HG03521 (cell line): ENCODE measurements around the gene PCDHGC5.

Experiments
- ATAC-seq: cut with Tn5 transposase; IDR thresholded peaks from one replicate; pipeline ENCODE4 v1.9.1; 2021; ENCODE audit warnings: mild to moderate bottlenecking, moderate library complexity; ENCODE audit not compliant: unreplicated experiment

Gene PCDHGC5

DNA sequence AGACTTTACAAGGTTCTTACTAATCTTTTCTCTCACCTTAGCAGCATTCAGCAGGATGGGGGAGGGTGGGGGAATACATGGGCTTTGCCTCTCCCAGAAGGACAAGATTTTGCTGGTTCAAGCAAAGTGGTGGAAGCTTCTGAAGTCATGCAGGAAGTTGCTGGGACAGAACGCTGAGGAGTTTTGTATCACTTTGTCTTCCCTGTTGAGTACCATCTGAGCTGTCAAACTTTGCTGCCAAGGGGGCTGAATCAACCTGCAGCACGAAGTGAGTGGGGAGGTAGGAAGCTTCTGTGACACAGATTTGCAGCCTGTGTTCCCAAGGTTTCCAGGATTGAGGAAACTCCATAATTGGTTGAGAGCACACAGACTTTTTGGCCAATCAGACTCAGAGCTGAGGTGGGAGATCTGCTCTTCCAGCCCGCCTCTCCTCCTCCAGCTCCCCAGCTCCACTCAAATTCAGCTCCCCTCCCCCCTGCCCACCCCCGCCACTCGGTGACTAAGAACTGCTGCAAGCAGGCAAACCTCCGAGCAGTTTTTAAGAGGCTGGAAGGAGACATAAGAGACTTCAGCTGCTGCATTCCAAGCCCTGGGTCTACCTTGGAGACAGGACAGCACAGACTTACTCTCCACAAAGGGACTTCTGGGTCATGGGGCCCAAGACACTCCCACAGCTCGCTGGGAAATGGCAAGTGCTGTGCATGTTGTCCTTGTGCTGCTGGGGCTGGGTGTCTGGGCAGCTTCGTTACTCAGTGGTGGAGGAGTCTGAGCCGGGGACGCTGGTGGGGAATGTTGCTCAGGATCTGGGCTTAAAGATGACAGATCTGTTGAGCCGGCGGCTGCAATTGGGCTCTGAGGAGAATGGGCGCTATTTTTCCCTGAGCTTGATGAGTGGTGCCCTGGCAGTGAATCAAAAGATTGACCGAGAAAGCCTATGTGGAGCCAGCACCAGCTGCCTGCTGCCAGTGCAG is at the start of gene PCDHGC5:
TSS of gene PCDHGC5 (plus strand) at position 491 of the 971 bp plus-strand sequence. CDS start at position 651, 160 bp downstream.
- ATAC-seq = no peak

DNA sequence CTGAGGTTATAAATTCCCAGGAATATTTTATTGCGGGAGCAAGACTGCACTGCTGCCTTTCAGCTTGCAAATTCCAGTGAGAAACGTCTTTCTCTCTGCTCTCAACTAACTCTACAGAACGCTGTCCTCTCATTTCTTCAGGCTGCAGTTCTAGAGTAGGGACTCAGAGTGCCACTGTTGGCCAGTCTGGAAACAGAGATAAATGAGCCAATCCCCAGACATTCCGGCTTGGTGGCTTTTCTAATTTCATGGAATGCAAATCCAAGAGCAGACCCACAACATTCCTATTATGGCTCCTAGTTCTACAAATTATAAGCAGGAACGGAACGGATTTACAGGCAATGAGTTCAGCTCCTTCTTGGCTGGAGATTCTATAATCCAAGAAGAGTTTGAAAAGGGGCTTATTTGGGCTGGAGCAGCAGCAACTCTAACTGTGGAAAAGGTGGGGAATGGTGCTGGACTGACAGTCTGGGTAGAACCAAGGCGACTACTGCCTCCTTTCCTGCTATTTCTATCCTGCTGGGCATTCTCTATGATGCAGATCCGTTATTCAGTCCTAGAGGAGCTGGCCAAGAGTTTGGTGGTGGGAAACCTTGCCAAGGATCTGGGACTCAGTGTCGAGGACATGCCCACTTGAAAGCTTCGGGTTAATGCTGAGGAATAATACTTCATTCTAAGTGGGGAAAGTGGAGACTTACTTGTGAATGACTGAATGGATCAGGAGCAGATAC is 49.3 kb upstream of the PCDHGC5 start:
- ATAC-seq = no peak

DNA sequence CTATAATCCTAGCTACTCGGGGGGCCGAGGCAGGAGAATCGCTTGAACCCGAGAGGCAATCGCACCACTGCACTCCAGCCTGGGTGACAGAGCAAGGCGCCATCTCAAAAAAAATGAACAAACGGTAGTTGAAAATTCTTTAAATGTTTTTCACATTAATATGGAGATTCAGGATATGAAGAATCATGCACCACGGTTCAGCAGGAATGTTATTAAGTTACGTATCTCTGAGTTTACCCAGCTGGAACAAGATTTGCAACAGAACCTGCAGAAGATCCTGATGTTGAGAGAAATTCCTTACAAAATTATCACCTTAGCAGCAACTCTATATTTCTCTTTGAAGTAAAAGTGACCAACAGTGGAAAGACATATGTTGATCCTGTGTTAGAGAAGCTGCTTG is 48.5 kb upstream of the PCDHGC5 start:
- ATAC-seq = no peak

DNA sequence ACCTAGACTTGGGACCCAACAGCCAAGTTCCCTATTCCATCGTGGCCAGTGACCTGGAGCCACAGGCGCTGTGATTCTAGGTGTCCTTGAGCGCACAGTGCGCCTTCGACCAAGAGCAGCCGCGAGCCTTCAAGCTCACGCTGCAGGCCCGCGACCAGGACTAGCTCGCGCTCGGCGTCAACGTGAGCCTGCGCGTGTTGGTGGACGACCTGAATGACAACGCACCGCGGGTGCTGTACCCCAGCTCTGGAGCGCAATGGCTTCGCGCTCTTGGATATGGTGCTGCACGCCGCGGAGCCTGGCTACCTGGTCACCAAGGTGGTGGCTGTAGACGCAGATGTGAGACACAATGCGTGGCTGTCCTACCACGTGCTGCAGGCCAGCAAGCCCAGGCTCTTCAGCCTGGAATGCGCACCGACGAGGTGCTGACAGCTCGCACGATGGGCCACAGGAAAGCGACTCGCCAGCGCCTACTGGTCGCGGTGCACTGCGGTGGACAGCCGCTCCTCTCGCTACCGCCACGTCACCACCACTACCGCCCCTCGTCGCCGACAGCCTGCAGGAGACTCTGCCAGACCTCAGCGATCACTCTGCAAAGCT is 47.2 kb upstream of the PCDHGC5 start:
- no peak for ATAC-seq

DNA sequence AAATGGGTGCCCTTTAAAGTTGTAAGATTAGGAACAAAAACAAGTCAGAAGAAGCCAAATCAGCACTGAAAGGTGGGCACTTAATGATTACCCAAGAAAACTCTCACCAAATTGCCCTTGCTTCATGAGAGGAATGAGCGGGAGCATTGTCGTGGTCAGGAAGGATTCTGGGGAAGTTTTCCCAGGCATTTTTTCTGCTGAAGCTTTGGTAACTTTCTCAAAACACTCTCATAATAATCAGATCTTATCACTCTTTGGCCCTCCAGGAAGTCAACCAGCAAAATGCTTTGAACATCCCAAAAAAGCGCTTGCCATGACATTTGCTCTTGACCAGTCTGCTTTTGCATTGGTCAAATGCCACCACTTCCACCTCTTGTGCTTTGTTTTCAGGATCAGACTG is 23.5 kb upstream of the PCDHGC5 start:
- ATAC-seq = no peak

DNA sequence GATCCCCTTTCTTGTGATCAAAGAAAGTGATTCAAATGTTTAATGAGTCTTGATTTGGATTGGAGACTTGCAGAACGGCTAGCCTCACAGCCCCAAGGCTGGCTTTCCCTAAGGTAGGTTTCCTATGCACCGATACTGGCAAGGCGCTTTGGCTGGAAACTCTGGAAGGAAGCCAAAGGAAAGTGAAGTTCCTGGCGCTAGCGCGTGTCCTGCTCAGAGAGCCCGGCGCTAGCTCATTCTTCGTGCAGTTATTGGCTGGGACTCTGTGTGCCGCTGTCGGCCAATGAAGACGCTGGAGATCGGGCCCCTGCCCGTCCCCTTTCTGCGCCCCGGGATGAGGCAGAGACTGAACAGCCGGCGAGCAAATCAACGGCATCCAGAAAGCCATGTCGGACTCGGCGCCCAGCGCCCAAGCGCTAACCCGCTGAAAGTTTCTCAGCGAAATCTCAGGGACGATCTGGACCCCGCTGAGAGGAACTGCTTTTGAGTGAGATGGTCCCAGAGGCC is 13.2 kb upstream of the PCDHGC5 start, which contains the start of gene PCDHGC3:
TSS of gene PCDHGC3 (plus strand) at position 342 of the 507 bp plus-strand sequence. CDS start at position 493, 151 bp downstream.
- ATAC-seq = peak; percentile 96

DNA sequence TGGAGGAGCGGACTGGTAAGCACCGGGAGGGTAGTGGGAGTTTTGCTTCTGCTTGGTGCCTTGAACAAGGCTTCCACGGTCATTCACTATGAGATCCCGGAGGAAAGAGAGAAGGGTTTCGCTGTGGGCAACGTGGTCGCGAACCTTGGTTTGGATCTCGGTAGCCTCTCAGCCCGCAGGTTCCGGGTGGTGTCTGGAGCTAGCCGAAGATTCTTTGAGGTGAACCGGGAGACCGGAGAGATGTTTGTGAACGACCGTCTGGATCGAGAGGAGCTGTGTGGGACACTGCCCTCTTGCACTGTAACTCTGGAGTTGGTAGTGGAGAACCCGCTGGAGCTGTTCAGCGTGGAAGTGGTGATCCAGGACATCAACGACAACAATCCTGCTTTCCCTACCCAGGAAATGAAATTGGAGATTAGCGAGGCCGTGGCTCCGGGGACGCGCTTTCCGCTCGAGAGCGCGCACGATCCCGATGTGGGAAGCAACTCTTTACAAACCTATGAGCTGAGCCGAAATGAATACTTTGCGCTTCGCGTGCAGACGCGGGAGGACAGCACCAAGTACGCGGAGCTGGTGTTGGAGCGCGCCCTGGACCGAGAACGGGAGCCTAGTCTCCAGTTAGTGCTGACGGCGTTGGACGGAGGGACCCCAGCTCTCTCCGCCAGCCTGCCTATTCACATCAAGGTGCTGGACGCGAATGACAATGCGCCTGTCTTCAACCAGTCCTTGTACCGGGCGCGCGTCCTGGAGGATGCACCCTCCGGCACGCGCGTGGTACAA is 12.6 kb upstream of the PCDHGC5 start:
- ATAC-seq = peak; percentile 8

DNA sequence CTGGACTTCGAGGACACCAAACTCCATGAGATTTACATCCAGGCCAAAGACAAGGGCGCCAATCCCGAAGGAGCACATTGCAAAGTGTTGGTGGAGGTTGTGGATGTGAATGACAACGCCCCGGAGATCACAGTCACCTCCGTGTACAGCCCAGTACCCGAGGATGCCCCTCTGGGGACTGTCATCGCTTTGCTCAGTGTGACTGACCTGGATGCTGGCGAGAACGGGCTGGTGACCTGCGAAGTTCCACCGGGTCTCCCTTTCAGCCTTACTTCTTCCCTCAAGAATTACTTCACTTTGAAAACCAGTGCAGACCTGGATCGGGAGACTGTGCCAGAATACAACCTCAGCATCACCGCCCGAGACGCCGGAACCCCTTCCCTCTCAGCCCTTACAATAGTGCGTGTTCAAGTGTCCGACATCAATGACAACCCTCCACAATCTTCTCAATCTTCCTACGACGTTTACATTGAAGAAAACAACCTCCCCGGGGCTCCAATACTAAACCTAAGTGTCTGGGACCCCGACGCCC is 11.8 kb upstream of the PCDHGC5 start:
- no peak for ATAC-seq

DNA sequence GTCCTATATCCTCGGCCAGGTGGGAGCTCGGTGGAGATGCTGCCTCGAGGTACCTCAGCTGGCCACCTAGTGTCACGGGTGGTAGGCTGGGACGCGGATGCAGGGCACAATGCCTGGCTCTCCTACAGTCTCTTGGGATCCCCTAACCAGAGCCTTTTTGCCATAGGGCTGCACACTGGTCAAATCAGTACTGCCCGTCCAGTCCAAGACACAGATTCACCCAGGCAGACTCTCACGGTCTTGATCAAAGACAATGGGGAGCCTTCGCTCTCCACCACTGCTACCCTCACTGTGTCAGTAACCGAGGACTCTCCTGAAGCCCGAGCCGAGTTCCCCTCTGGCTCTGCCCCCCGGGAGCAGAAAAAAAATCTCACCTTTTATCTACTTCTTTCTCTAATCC is 11.1 kb upstream of the PCDHGC5 start:
- ATAC-seq = no peak

DNA sequence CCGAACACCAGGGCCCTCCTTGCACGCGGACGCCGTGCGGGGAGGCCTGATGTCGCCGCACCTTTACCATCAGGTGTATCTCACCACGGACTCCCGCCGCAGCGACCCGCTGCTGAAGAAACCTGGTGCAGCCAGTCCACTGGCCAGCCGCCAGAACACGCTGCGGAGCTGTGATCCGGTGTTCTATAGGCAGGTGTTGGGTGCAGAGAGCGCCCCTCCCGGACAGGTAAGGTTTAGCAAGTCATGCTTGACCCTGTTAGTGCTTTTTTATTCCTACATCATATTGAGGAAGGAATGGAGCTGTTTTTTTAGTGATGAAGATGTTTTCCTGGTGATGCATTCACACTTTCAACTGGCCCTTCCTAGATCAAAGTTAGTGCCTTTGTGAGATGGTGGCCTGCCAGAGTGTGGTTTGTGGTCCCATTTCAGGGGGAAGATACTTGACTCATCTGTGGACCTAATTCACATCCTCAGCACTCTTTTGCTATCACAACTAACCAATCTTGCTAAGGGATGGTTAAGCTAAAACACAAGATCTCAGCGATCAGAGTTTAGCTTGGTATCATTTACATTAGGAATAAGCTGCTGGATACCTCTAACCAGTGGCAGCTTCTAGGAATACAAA is 10.4 kb upstream of the PCDHGC5 start:
- no peak for ATAC-seq

DNA sequence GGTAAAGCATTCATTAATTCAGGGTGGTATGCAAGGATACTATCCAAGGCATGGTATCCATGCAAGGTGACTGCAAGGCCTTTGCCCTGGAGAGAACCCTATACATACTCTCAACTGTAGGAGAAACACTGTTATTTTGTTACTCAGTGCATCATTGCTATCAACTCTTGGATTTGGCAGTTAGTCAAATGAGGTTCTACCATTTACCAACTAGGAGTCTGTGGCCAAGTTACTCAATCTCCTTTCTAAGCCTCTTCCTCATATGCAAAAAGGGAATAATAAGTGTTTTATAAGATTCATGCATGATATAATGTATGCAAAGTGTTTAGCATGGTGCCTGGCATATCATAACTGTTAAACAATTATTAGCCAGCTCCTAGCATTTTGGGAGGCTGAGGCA is 9.1 kb upstream of the PCDHGC5 start:
- no peak for ATAC-seq

DNA sequence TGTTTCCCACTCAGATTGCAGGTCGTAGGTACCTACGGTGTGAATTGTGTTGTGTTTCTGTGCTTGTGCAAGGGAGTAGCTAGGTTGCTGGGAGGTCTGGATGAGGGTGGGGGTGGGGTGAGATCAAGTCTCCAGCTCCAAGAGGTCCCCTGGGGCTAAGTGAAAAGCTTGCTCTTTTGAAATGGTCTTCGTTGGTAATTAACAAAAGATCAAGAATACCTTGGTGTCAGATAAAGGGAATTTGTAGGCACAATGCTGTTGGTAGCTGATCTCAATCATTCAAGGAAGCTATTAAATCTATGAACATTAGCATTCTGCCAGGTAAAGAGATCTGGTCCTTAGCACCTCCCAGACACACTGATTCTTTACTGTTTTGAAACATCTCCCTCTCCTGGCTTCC is 5.0 kb upstream of the PCDHGC5 start:
- ATAC-seq = no peak

DNA sequence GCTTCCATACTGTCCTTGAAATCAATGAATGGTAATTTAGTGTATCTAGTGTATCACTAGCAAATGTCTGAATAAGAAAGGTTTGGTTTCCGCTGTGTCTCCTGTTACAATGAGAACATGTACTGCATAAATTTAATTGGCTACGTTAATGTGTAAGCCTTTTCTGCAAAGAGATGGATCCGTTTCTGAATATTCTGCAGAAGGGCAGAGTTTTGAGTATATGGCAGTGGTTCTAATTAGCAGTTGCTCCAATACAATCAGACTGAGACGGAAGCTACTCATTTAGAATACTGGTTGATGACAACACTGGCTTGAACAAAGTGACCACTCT is 4.6 kb upstream of the PCDHGC5 start:
- no peak for ATAC-seq

DNA sequence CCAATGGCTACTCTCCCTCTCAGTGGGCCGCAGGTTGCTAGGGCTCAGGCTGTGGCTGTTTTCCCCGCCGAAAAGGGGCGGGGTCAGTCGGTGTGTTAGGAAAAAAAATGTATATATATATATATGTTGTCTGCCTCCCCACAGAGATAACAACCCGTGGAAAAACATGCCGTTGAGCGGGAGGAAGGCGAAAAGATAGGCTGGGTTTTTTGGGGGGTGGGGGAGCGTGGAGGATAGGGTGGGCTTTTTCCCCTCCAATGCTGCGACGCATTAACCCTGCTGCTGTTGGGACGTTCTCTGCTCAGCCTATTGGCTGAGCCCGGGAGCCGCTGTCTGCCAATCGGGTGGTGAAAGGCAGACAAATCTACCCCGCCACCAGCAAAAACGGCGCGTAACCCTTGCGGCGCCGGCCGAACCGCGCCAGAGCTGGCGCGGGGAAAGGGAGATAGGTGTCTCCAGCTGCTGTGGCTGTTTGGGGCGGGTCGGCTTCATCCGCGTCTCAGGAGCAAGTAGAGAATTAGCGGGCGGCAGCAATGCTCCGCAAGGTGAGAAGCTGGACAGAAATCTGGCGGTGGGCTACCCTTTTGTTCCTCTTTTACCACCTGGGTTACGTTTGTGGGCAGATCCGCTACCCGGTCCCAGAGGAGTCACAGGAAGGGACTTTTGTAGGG is 4.1 kb upstream of the PCDHGC5 start, which contains the start of gene PCDHGC4:
TSS of gene PCDHGC4 (plus strand) at position 390 of the 671 bp plus-strand sequence. CDS start at position 534, 144 bp downstream.
- ATAC-seq = no peak

DNA sequence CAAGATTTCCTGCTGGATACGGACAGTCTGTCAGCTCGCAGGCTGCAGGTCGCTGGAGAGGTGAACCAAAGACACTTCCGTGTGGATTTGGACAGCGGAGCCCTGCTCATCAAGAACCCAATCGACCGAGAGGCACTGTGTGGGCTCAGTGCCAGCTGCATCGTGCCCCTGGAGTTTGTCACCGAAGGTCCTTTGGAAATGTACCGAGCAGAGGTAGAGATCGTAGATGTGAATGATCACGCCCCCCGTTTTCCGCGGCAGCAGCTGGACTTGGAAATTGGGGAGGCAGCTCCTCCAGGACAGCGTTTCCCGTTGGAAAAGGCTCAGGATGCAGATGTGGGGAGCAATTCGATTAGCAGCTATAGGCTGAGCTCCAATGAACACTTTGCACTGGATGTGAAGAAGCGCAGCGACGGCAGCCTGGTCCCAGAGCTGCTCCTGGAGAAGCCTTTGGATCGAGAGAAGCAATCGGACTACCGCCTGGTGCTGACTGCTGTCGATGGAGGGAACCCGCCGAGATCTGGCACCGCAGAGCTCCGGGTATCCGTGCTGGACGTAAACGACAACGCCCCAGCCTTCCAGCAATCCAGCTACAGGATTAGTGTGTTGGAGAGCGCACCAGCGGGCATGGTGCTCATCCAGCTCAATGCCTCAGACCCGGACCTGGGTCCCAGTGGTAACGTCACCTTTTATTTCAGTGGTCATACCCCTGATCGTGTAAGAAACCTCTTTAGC is 3.4 kb upstream of the PCDHGC5 start:
- no peak for ATAC-seq

DNA sequence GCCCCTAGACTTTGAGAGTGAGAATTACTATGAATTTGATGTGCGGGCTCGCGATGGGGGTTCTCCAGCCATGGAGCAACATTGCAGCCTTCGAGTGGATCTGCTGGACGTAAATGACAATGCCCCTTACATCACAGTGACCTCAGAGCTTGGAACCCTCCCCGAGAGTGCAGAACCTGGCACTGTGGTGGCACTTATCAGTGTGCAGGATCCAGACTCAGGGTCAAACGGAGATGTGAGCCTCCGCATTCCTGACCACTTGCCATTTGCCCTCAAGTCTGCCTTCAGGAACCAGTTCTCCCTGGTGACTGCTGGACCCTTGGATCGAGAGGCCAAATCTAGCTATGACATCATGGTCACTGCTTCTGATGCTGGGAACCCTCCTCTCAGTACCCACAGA is 2.8 kb upstream of the PCDHGC5 start:
- no peak for ATAC-seq

DNA sequence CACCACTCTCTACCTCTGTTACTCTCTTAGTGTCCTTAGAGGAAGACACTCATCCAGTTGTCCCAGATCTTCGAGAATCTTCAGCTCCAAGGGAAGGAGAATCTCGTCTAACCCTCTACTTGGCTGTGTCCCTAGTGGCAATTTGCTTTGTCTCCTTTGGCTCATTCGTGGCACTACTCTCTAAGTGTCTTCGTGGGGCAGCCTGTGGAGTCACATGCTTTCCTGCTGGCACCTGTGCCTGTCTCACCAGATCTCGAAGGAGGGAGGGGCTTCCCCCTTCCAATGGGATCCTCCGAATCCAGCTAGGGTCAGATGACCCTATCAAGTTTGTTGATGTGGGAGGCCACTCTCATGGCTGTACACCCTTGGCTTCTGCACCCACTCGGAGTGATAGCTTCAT is 1.8 kb upstream of the PCDHGC5 start:
- ATAC-seq = no peak

DNA sequence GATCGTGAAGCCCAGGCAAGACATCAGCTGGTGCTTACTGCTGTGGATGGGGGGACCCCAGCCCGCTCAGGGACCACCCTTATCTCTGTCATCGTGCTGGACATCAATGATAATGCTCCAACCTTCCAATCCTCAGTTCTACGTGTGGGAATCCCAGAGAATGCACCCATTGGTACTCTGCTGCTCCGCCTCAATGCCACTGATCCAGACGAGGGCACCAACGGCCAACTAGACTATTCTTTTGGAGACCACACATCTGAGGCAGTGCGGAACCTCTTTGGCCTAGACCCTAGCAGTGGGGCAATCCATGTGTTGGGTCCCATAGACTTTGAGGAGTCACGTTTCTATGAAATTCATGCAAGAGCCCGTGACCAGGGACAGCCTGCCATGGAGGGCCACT is 960 bp downstream of the PCDHGC5 start:
- no peak for ATAC-seq

DNA sequence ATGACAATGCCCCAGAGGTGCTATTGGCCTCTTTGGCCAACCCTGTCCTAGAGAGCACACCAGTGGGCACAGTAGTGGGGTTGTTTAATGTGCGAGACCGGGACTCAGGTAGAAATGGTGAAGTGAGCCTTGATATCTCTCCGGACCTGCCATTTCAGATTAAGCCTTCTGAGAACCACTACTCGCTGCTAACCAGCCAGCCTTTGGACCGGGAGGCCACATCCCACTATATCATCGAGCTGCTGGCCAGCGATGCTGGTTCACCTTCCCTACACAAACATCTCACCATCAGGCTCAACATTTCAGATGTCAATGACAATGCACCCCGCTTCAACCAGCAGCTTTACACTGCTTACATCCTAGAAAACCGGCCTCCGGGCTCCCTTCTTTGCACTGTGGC is 1.4 kb downstream of the PCDHGC5 start:
- no peak for ATAC-seq
